GM19351 (cell line): ENCODE results near the gene TEKT2.

Source experiments
- ATAC-seq: cut with Tn5 transposase; IDR thresholded peaks from one replicate; pipeline ENCODE4 v1.9.1; 2021; ENCODE audit warnings: mild to moderate bottlenecking, moderate library complexity; ENCODE audit not compliant: unreplicated experiment

TEKT2 gene

DNA sequence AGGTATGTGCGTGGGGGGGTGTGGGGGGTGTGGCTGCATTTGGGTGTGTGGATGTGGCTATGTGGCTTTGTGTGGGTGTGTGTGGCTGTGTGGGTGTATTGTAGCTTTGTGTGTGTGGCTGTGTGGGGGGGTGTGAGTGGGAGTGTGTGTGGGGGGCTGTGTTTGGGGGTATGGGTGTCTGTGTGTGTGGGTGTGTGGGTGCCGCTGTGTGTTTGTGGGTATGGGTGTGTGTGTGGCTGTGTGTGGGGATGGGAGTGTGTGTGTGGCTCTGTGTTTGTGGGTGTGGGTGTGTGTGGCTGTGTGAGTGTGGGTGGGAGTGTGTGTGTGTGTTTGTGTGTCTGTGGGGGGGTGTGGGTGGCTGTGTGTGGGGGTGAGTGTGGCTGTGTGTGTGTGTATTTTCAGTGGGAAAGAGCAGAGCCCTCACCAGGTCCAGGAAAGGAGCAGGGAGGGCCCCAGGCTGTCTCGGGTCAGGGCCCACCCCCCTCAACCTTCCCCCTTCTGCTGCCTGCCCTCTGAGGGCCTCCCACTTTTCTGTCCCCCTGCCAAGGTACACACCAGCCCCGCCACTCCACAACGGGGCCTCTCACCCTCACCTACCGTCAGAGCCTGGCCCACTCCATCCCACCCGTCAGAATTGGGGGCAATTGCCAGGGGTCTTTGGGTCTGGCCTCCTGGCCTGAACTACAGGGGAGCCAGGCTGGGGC lies 43.1 kb downstream of the TEKT2 start:
- no peak for ATAC-seq

DNA sequence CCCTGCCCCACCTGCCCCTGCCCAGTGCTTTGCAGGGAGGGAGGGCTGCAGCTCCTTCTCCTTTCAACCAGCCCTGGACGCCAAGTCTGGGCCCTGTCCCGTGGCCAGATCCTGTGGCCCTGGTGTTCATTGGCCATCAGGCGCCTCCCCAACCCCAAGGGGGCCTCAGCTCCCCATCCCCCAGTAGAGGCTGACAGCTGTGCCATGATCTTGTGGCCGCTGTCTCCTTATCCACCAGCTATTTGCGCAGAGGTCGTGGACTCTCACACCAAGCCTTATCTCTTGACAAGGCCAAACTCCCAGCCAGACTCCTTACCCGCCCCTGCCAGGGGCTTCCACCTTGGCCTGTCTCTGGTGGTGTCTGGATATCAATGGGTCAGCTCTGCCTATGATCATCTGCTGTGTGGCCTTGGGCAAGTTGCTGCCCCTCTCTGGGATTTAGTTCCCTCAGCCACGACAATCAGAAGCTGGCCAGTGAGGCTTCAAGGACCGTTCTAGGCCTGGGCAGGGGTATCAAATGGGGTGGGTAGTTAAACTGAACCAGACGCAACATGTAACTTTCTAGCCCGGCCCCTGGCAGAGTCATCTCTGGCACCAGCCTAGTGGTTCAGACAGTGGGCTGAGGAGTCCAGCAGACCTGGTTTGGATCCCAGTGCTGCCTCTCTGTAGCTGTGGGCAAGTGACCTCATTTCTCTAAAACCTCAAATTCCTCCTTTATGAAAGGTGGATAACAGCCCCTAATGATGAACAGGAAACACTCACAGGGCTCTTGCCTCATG lies 44.4 kb downstream of the TEKT2 start:
- no peak for ATAC-seq

DNA sequence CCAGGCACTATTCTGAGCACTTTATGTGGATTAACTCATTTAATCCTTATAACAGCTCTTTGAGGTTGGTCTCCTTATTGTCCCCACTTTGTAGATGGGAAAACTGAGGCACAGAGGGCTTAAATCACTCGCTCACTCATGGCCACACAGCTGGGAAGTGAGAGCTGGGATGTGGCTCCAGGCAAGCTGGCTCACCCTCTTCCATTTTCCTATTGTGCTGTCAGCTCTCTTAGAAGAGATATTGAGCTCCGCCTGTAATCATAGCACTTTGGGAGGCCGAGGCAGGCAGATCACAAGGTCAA lies 45.0 kb downstream of the TEKT2 start:
- ATAC-seq = no peak

DNA sequence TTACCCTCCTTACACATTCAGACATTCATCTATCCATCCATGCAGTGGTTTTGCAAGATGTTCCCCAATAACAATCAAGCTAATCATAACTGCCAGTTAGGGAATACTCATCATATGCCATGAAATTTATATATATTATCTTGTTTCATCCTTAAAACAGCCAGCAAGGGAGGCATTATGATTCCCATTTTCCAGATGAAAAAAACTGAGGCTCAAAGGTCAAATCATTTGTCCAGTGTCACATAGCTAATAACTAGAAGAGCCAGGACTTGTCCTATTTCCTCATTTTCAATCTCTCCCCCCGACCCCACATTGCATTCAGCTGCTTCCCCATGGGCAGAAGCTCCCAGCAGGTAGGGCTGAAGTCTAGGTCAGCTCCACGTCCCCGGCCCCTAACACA lies 48.1 kb downstream of the TEKT2 start:
- no peak for ATAC-seq

DNA sequence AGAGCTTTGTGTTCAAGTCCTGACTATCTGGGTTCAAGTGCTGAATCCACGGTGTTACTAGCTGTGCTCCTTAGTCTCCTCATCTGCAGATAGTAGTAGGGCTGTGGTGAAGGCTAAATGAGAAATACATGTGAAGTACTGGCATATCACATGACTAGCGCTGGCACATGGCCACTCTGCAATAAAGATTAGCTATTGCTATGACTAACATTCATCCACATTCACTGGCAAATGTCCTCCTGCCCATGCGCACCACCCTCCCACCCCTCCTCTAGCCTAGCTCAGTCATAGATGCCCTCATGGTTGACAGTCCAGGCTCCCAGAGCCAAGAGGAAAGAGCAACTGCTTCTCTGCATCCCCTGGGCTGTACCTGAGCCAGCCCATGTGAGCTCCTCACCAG lies 49.6 kb downstream of the TEKT2 start:
- ATAC-seq = no peak

DNA sequence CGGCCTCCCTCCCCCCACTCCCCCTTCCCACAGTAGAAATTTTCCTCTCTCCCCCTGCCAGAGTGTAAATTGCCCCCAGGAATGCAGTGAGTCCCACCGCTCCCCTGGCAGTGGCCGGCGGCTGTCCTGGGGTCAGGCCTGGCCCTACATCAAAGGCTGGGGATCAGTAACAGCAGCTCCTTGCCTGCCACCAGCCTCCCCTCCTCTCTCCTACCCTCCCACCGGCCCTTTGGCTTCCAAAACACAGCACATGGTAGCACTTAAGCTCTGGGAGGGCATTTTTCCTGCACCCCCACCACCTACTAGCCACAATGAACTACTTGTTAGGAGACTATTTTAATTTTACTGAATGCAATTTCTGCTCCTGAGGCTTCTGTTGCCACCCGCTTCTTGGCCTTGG lies 50.1 kb downstream of the TEKT2 start:
- no peak for ATAC-seq

DNA sequence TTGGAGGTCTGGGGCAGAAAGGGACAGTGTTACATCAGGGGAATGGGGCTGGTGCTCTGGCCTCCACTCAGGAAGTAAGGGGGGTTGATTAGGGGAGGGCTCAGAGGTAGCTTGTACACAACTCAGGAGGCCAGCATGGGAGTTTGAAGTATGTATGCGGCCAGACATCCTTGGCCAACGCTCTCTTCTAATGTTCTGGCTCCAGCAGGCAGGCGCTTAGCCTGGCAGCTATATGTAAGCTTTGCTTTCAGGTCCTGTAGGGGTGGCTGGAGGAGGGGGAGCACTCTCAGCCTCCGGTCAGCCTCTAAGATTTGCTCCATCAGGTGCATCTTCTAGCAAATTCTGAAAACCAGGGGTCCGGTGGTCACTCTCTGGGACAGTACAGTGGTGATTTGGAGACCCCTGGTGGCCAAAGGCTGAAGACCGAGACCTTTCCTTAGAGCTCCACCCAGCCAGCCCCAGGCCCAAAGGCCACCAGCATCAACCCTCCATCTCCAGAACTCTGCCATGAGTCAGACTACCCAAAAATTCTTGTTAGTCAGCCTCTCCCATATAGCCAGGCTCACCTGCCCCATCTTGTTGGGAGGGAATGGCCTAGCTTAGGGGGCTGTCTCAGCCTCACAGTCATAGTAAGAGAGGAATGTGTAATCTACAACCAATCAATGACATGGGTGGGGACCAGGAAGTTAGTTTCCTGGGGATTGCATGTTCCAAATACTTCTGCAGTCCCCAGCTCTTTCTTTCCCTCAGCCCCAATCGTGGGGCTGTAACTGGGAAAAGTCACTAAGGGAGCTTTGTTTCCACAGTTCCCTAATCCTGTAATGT lies 50.8 kb downstream of the TEKT2 start:
- ATAC-seq = no peak

DNA sequence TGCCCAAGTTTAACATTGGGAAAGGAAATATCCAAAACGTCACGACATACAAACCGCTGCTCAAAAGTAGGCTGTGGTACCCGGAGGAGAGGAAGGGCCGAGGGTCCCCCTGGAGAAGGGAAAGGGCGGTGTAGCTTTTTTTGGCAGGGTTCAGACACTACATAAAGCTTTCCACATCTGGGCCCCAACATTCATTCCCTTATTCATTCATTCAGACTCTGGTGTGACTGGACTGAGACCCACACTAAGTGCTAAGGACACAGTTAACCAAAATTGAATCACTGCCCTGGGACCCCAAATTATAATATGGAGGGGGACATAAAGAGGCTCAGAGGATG lies 51.4 kb downstream of the TEKT2 start:
- ATAC-seq = no peak

DNA sequence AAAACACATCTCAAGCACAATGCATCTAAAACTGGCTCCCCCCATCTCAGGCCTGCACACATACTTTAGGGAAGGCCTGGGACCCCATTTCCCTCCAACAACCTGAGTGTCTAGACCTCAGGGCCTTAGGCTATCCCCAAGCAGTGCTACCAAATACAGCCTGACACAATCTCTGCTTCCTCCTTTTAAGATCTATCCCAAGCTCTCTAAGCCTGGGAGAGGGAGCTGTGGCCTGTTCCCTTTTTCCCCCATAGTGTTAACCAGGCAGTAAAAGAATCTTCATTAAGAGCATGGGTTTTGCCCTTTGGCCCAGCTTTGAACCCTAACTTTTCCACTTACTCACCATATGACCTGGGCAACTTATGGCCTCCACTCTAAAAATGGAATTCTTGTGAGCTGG lies 51.9 kb downstream of the TEKT2 start:
- ATAC-seq = no peak

DNA sequence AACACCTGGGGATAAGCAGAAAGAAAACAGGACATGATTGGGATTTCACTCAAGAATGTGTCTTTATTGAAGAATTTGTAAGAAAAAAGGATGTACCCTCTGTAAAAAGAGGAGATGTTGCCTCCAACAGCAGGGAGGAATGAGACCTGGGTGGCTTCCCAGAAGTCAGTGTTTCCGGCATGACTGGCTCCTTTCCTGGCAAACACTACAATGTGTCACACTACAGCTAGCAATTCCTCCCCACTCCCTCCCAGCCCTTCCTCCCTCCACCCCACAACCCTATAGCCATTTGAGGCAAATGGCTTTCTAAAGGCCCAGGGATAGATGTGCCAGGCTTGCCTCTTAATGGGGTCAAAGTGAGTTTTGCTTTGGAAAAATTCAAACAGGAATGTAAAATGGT lies 52.6 kb downstream of the TEKT2 start:
- ATAC-seq = no peak

DNA sequence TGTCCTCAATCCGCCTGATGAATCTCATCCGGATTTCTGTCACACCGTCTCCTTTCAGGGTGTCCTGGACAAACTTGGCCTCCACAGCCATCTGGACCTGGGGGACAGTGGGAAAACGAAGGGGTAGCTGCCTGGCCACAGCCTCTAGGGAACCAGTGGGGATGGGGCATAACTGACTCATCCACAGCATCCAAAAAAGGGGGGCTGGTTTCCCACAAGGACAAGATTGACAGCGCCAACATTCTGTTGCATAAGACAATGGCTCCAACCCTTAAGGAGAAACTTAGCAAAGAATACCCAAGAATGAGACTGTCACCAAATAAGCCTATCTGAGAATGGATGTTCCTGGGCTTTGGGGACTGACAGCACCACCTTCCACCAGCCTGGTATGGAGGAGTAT lies 53.3 kb downstream of the TEKT2 start:
- no peak for ATAC-seq

DNA sequence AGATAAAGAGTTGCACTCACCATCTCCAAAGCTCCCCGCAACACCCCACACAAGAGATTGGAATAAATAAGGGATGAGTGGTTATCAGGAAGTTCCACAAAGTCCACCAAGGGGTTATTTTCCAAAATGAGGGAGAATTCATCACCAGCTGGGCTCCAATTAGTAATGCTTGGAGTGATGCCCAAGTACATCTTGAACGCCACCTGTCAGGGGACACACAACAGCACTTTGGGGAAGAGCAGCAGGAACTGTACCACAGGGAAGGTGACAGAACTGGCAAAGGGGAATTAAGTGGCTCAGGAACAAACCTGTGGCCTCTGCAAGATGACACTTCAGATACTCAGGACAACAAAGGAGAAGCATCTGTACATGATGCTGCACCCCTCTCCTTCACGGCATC lies 53.9 kb downstream of the TEKT2 start:
- no peak for ATAC-seq
